ENCODE data around the gene TLDC2. TPM values are rescaled to one million over a fixed set of nuclear protein-coding genes. Genes with fewer than 3 reads are reported as not detected.
A peak's percentile ranks its signal among the peaks of the same experiment; 100 is the strongest.
"Not testable (repeated sequence)": the region's sequence is repeated elsewhere in the genome, so short reads cannot be mapped to it uniquely, and the experiment has no call there.

TLDC2 gene
- total RNA-seq, 2 donors from 2014 or later, result 1.6 TPM; not detected in 1

GRCh38 chr20:36932476-36933426 is 56.8 kb downstream of the TLDC2 start:
- no peaks in the 10 kb centered on the region for H3K9me3 ChIP-seq
- H3K4me3 ChIP-seq, result no peak overlapping the region
- peaks cover 46% of the 10 kb centered on the region for H3K36me3 ChIP-seq
- no peak overlapping the region for H3K27ac ChIP-seq
- DNase-seq (ENCODE audit: low spot score) (no peak), ATAC-seq (ENCODE audit: insufficient number of reproducible peaks, low FRiP score, low read depth) (no peak)
- H3K4me1 ChIP-seq (ENCODE audit: control insufficient read depth in 1 of 2, low read depth in 2 of 2), result peaks cover 10 to 23% of the 10 kb centered on the region in 2 donors
- no peaks in the 10 kb centered on the region for H3K27me3 ChIP-seq (replicated peaks; ENCODE audit: insufficient read depth)
- TF ChIP-seq CTCF (IDR thresholded peaks at IDR 0.05), result no peak

GRCh38 chr20:36933571-36933970 is 57.6 kb downstream of the TLDC2 start:
- not testable (repeated sequence) for H3K27me3 ChIP-seq (replicated peaks; ENCODE audit: insufficient read depth); DNase-seq (ENCODE audit: low spot score); H3K27ac ChIP-seq; ATAC-seq (ENCODE audit: insufficient number of reproducible peaks, low FRiP score, low read depth); H3K4me3 ChIP-seq; H3K9me3 ChIP-seq
- Histone ChIP-seq H3K36me3 (peaks cover 43% of the 10 kb centered on the region), H3K4me1 (ENCODE audit: control insufficient read depth in 1 of 2, low read depth in 2 of 2) (peaks cover 15 to 31% of the 10 kb centered on the region in 2 donors)

- H3K27me3 ChIP-seq (replicated peaks; ENCODE audit: insufficient read depth), result no peaks in the 10 kb centered on the region
- peaks cover 23% of the 10 kb centered on the region for H3K36me3 ChIP-seq
- peak overlapping the region; percentile 34 to 63 for H3K27ac ChIP-seq
- no peak for DNase-seq (ENCODE audit: low spot score)
- H3K4me3 ChIP-seq, result no peak overlapping the region
- ATAC-seq (ENCODE audit: insufficient number of reproducible peaks, low FRiP score, low read depth), result no peak
- no peaks in the 10 kb centered on the region for H3K9me3 ChIP-seq
- H3K4me1 ChIP-seq (ENCODE audit: control insufficient read depth in 1 of 2, low read depth in 2 of 2), result peaks cover 23 to 45% of the 10 kb centered on the region in 2 donors
- TF ChIP-seq CTCF (IDR thresholded peaks at IDR 0.05), result no peak
Measured at GRCh38 chr20:36936341-36936740, 60.4 kb downstream of the TLDC2 start.

- not testable (repeated sequence) for H3K4me3 ChIP-seq; DNase-seq (ENCODE audit: low spot score); H3K9me3 ChIP-seq; H3K27me3 ChIP-seq (replicated peaks; ENCODE audit: insufficient read depth)
- peak; percentile 54 for ATAC-seq (ENCODE audit: insufficient number of reproducible peaks, low FRiP score, low read depth)
- H3K27ac ChIP-seq, result peak overlapping the region; percentile 34 to 63
- H3K4me1 ChIP-seq (ENCODE audit: control insufficient read depth in 1 of 2, low read depth in 2 of 2), result peaks cover 25 to 50% of the 10 kb centered on the region in 2 donors
- peaks cover 22% of the 10 kb centered on the region for H3K36me3 ChIP-seq
Measured at GRCh38 chr20:36936761-36937401, 60.9 kb downstream of the TLDC2 start.

- peaks cover 25 to 55% of the 10 kb centered on the region in 2 donors for H3K4me1 ChIP-seq (ENCODE audit: control insufficient read depth in 1 of 2, low read depth in 2 of 2)
- ATAC-seq (ENCODE audit: insufficient number of reproducible peaks, low FRiP score, low read depth), result no peak
- TF ChIP-seq CTCF (IDR thresholded peaks at IDR 0.05), result no peak
- H3K27ac ChIP-seq, result peak overlapping the region; percentile 4 to 45
- H3K27me3 ChIP-seq (replicated peaks; ENCODE audit: insufficient read depth), result no peaks in the 10 kb centered on the region
- peaks cover 22% of the 10 kb centered on the region for H3K36me3 ChIP-seq
- no peak for DNase-seq (ENCODE audit: low spot score)
- no peaks in the 10 kb centered on the region for H3K9me3 ChIP-seq
- no peak overlapping the region for H3K4me3 ChIP-seq
Measured at GRCh38 chr20:36937402-36937770, 61.4 kb downstream of the TLDC2 start.

- Histone ChIP-seq H3K4me3 (no peak overlapping the region), H3K36me3 (peaks cover 32% of the 10 kb centered on the region), H3K27ac (peak overlapping the region in 1 of 2 donors; percentile 50), H3K9me3 (no peaks in the 10 kb centered on the region), H3K4me1 (ENCODE audit: control insufficient read depth in 1 of 2, low read depth in 2 of 2) (peaks cover 47 to 75% of the 10 kb centered on the region in 2 donors), H3K27me3 (replicated peaks; ENCODE audit: insufficient read depth) (no peaks in the 10 kb centered on the region)
- no peak for TF ChIP-seq CTCF (IDR thresholded peaks at IDR 0.05)
- DNase-seq (ENCODE audit: low spot score) (no peak), ATAC-seq (ENCODE audit: insufficient number of reproducible peaks, low FRiP score, low read depth) (no peak)
Measured at GRCh38 chr20:36941401-36941835, 65.5 kb downstream of the TLDC2 start.

All from thoracic aorta (tissue), 2 donors.